Liver (tissue), 9 donors: ENCODE results near the gene LOXHD1. TPM values are rescaled to one million over a fixed set of nuclear protein-coding genes. Genes with fewer than 3 reads are reported as not detected.

Source experiments
- DNase-seq: peaks from one replicate; pipeline ENCODE4 v3.0.0-alpha.2; 2017; ENCODE audit warnings: low spot score
- H3K27ac ChIP-seq, 2 donors: one replicate each; pipeline ENCODE4 v1.7.0; 2013; ENCODE audit warnings: inconsistent platforms in 2 of 2, low read length in 2 of 2, control low read depth in 1 of 2, low read depth in 1 of 2, mild to moderate bottlenecking in 1 of 2
- H3K27me3 ChIP-seq, 4 donors: one replicate each; pipeline versions ENCODE4 v1.6.1 to v1.7.0; 2013; ENCODE audit warnings: low read length in 3 of 4, inconsistent platforms in 1 of 4, mild to moderate bottlenecking in 1 of 4, moderate library complexity in 1 of 4; ENCODE audit not compliant: control insufficient read depth in 4 of 4, insufficient read depth in 4 of 4
- H3K36me3 ChIP-seq, 4 donors: one replicate each; pipeline versions ENCODE4 v1.6.1 to v1.7.0; 2013; ENCODE audit warnings: low read length in 3 of 4, mild to moderate bottlenecking in 3 of 4, low read depth in 1 of 4, moderate library complexity in 1 of 4; ENCODE audit not compliant: control insufficient read depth in 4 of 4, insufficient read depth in 3 of 4
- H3K4me1 ChIP-seq, 4 donors: one replicate each; pipeline versions ENCODE4 v1.6.1 to v1.7.0; 2013; ENCODE audit warnings: low read length in 3 of 4, mild to moderate bottlenecking in 3 of 4, moderate library complexity in 1 of 4; ENCODE audit not compliant: control insufficient read depth in 4 of 4, insufficient read depth in 4 of 4
- H3K4me3 ChIP-seq, 3 donors: one replicate each; pipeline versions ENCODE4 v1.6.1 to v1.7.0; 2013; ENCODE audit warnings: low read length in 3 of 3, control low read depth in 1 of 3, low read depth in 1 of 3, mild to moderate bottlenecking in 1 of 3
- H3K9ac ChIP-seq, 2 donors: one replicate each; pipeline ENCODE4 v1.7.0; 2013; ENCODE audit warnings: low read length in 2 of 2, mild to moderate bottlenecking in 2 of 2, moderate library complexity in 2 of 2, control low read depth in 1 of 2, low read depth in 1 of 2
- H3K9me3 ChIP-seq, 4 donors: one replicate each; pipeline versions ENCODE4 v1.6.1 to v1.7.0; 2013; ENCODE audit warnings: low read length in 3 of 4; ENCODE audit not compliant: control insufficient read depth in 4 of 4
- EGR1 ChIP-seq, 2 donors: IDR thresholded peaks; 2 replicates each; pipeline ENCODE4 v1.6.1; 2016 to 2018; ENCODE audit warnings: antibody characterized with exemption in 2 of 2, low read depth in 2 of 2
- FOXA2 ChIP-seq: IDR thresholded peaks from 2 replicates; pipeline ENCODE4 v1.6.1; 2016; ENCODE audit warnings: antibody characterized with exemption
- GABPA ChIP-seq, 2 donors: IDR thresholded peaks in 1 of 2; conservative IDR thresholded peaks in 1 of 2; 2 replicates each; pipeline ENCODE4 v1.6.1; 2016; ENCODE audit warnings: antibody characterized with exemption in 2 of 2, mild to moderate bottlenecking in 1 of 2, moderate library complexity in 1 of 2
- HNF4A ChIP-seq, 2 donors: conservative IDR thresholded peaks; 2 replicates each; pipeline ENCODE4 v1.6.1; 2016; ENCODE audit warnings: antibody characterized with exemption in 2 of 2, mild to moderate bottlenecking in 2 of 2
- JUND ChIP-seq, 2 donors: IDR thresholded peaks; 2 replicates each; pipeline ENCODE4 v1.6.1; 2016; ENCODE audit warnings: antibody characterized with exemption in 2 of 2
- NR2F2 ChIP-seq: IDR thresholded peaks from 2 replicates; pipeline ENCODE4 v1.6.1; 2016; ENCODE audit warnings: antibody characterized with exemption
- RAD21 ChIP-seq, 2 donors: IDR thresholded peaks; 2 replicates each; pipeline ENCODE4 v1.6.1; 2016; ENCODE audit warnings: antibody characterized with exemption in 2 of 2, mild to moderate bottlenecking in 2 of 2
- RXRA ChIP-seq, 2 donors: IDR thresholded peaks; 2 replicates each; pipeline ENCODE4 v1.6.1; 2017 to 2018; ENCODE audit warnings: antibody characterized with exemption in 2 of 2, mild to moderate bottlenecking in 1 of 2
- SP1 ChIP-seq: IDR thresholded peaks from 2 replicates; pipeline ENCODE4 v1.6.1; 2018; ENCODE audit warnings: antibody characterized with exemption, mild to moderate bottlenecking
- TAF1 ChIP-seq: conservative IDR thresholded peaks from 2 replicates; pipeline ENCODE4 v1.6.1; 2016; ENCODE audit warnings: antibody characterized with exemption, mild to moderate bottlenecking
- YY1 ChIP-seq: IDR thresholded peaks from 2 replicates; pipeline ENCODE4 v1.6.1; 2016; ENCODE audit warnings: antibody characterized with exemption, mild to moderate bottlenecking
- WGBS: extraction: QIAGEN DNeasy Blood & Tissue Kit; methylation state at CpG from one replicate; pipeline ENCODE4 v1.1.7; 2013; 5-methylcytosine and 5-hydroxymethylcytosine counted together
- polyA plus RNA-seq, 2 donors: library from polyadenylated mRNA; stranded (reverse) in 1 of 2; unstranded in 1 of 2; fragments of 200-250 nt in 1 of 2; fragments of >200 nt in 1 of 2; fragmentation: Nextera tagmentation in 1 of 2; extraction: Ambion mirVana in 1 of 2; gene quantifications; one replicate each; pipeline versions ENCODE4 v1.2.1 to v1.2.3, GENCODE V29; 2013 to 2015
- total RNA-seq, 2 donors: library from RNA; depleted of rRNA; stranded (reverse); fragments of >200 nt; gene quantifications; one replicate each; pipeline ENCODE4 v1.2.3, GENCODE V29; 2014
- TF ChIP-seq, protein P1 (sequence below): IDR thresholded peaks from 2 replicates; pipeline ENCODE4 v1.6.1; 2016; ENCODE audit warnings: antibody characterized with exemption, mild to moderate bottlenecking
- TF ChIP-seq, protein P2 (sequence below): IDR thresholded peaks from 2 replicates; pipeline ENCODE4 v1.6.1; 2016; ENCODE audit warnings: antibody characterized with exemption
- TF ChIP-seq, protein P3 (sequence below): IDR thresholded peaks from 2 replicates; pipeline ENCODE4 v1.6.1; 2016; ENCODE audit warnings: antibody characterized with exemption
- TF ChIP-seq, protein P4 (sequence below): IDR thresholded peaks from 2 replicates; pipeline ENCODE4 v1.6.1; 2016; ENCODE audit warnings: antibody characterized with exemption
- donor health status: healthy.
- donor health status: healthy.
- donor health status: healthy.
- donor health status: healthy.
- donor health status: healthy.

Gene LOXHD1
- total and polyA plus RNA-seq, 4 donors = 0.09 to 0.25 TPM; not detected in 2

DNA sequence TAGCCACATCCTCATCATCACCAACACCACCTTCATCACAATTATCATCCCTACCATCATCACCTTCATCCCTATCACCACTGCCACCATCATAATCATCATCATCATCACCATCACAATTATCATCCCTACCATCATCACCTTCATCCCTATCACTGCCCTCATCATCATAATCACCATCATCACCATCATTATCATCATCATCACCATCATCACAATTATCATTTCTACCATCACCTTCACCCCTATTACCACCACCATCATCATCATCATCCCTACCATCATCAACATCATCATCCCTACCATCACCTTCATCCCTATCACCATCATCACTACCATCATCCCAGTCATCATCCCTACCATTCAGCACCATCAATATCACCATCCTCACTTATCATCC is 140.5 kb downstream of the LOXHD1 start:
- no peak for TF ChIP-seq FOXA2
- no peak for TF ChIP-seq YY1
- TF ChIP-seq GABPA (IDR thresholded peaks at IDR 0.05 in 1 of 2, conservative IDR thresholded peaks at IDR 0.05 in 1 of 2) = no peak
- TF ChIP-seq, protein P1, sequence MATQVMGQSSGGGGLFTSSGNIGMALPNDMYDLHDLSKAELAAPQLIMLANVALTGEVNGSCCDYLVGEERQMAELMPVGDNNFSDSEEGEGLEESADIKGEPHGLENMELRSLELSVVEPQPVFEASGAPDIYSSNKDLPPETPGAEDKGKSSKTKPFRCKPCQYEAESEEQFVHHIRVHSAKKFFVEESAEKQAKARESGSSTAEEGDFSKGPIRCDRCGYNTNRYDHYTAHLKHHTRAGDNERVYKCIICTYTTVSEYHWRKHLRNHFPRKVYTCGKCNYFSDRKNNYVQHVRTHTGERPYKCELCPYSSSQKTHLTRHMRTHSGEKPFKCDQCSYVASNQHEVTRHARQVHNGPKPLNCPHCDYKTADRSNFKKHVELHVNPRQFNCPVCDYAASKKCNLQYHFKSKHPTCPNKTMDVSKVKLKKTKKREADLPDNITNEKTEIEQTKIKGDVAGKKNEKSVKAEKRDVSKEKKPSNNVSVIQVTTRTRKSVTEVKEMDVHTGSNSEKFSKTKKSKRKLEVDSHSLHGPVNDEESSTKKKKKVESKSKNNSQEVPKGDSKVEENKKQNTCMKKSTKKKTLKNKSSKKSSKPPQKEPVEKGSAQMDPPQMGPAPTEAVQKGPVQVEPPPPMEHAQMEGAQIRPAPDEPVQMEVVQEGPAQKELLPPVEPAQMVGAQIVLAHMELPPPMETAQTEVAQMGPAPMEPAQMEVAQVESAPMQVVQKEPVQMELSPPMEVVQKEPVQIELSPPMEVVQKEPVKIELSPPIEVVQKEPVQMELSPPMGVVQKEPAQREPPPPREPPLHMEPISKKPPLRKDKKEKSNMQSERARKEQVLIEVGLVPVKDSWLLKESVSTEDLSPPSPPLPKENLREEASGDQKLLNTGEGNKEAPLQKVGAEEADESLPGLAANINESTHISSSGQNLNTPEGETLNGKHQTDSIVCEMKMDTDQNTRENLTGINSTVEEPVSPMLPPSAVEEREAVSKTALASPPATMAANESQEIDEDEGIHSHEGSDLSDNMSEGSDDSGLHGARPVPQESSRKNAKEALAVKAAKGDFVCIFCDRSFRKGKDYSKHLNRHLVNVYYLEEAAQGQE = no peak
- TF ChIP-seq JUND (IDR thresholded peaks at IDR 0.05) = no peak
- TF ChIP-seq, protein P2, sequence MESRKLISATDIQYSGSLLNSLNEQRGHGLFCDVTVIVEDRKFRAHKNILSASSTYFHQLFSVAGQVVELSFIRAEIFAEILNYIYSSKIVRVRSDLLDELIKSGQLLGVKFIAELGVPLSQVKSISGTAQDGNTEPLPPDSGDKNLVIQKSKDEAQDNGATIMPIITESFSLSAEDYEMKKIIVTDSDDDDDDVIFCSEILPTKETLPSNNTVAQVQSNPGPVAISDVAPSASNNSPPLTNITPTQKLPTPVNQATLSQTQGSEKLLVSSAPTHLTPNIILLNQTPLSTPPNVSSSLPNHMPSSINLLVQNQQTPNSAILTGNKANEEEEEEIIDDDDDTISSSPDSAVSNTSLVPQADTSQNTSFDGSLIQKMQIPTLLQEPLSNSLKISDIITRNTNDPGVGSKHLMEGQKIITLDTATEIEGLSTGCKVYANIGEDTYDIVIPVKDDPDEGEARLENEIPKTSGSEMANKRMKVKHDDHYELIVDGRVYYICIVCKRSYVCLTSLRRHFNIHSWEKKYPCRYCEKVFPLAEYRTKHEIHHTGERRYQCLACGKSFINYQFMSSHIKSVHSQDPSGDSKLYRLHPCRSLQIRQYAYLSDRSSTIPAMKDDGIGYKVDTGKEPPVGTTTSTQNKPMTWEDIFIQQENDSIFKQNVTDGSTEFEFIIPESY = no peak
- peaks cover 0 to 3% (median 0%) of the 10 kb centered on the region in 4 donors for H3K9me3 ChIP-seq
- no peak overlapping the region for H3K4me3 ChIP-seq
- no peak for DNase-seq
- H3K9ac ChIP-seq = no peak overlapping the region
- H3K27me3 ChIP-seq = peaks cover 0 to 5% (median 0%) of the 10 kb centered on the region in 4 donors
- no peaks in the 10 kb centered on the region for H3K4me1 ChIP-seq
- no peak overlapping the region for H3K27ac ChIP-seq
- H3K36me3 ChIP-seq = no peaks in the 10 kb centered on the region

DNA sequence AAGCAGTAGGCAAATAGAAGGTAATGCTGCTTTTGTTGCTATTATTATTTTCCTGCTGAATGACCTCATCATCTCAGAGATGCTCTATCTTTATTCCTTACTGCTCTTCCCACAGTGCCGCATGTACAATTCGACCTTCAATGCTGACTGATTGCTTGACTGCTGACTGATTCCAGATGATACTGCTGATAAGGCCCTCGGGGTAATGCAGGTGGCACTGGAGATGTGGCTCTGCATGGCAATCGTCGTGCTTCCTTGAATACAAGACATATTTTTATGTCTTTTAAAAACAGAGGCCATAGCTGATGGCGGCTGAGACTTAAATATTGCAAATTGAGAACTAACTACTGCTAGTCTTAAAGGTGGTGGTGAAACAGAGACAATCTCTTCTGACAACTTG is 146.6 kb downstream of the LOXHD1 start:
- Histone ChIP-seq H3K27me3 (peaks cover 0 to 9% (median 0%) of the 10 kb centered on the region in 4 donors), H3K9me3 (peaks cover 0 to 3% (median 0%) of the 10 kb centered on the region in 4 donors), H3K4me3 (no peak overlapping the region), H3K36me3 (no peaks in the 10 kb centered on the region), H3K4me1 (no peaks in the 10 kb centered on the region), H3K9ac (no peak overlapping the region), H3K27ac (no peak overlapping the region)
- TF ChIP-seq NR2F2 (no peak), RAD21 (IDR thresholded peaks at IDR 0.05) (no peak), FOXA2 (no peak), RXRA (IDR thresholded peaks at IDR 0.05) (no peak), HNF4A (conservative IDR thresholded peaks at IDR 0.05) (no peak), YY1 (no peak), TAF1 (no peak), SP1 (no peak), JUND (IDR thresholded peaks at IDR 0.05) (no peak), EGR1 (IDR thresholded peaks at IDR 0.05; ENCODE audit: low read depth in 2 of 2) (no peak)
- TF ChIP-seq, protein P2 = no peak
- TF ChIP-seq, protein P3, sequence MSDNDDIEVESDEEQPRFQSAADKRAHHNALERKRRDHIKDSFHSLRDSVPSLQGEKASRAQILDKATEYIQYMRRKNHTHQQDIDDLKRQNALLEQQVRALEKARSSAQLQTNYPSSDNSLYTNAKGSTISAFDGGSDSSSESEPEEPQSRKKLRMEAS = no peak
- TF ChIP-seq, protein P4, sequence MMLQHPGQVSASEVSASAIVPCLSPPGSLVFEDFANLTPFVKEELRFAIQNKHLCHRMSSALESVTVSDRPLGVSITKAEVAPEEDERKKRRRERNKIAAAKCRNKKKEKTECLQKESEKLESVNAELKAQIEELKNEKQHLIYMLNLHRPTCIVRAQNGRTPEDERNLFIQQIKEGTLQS = no peak
- TF ChIP-seq, protein P1 = no peak
- WGBS = 69% methylated on average over 6 of the region's 6 CpGs
- DNase-seq = no peak
